ENCODE data around the gene SPAG5.
A peak's percentile ranks its signal among the peaks of the same experiment; 100 is the strongest.

- TF ChIP-seq CTCF (IDR thresholded peaks at IDR 0.05) (no peak), POLR2A (IDR thresholded peaks at IDR 0.05) (peak in 1 of 2 donors; percentile 35)
Observed at GRCh38 chr17:28572259-28573039, 26.4 kb downstream of the SPAG5 start.
